Prostate gland (tissue), 2 donors: Measurements from ENCODE around the gene PPP3R1.

Source experiments
- CTCF ChIP-seq, 4 experiments: fragments of 200-600 bp in 2 of 4; fragments of 450-650 bp in 2 of 4; sonication (generic) in 2 of 4; IDR thresholded peaks; 1 replicate in 3 of 4; 2 replicates in 1 of 4; pipeline ENCODE4 v1.5.1; 2016 to 2019; ENCODE audit warnings: antibody characterized with exemption in 4 of 4, mild to moderate bottlenecking in 2 of 4, moderate library complexity in 2 of 4
- POLR2A ChIP-seq: fragments of 450-650 bp; IDR thresholded peaks from one replicate; pipeline ENCODE4 v1.6.1; 2016; ENCODE audit warnings: antibody characterized with exemption, mild to moderate bottlenecking
- POLR2AphosphoS5 ChIP-seq: sonication (generic); formaldehyde crosslinking; IDR thresholded peaks from one replicate; pipeline ENCODE4 v1.6.1; 2017; ENCODE audit warnings: antibody characterized with exemption

GRCh38 chr2:68294913-68295312, 42.6 kb upstream of the PPP3R1 start:
- no peak for TF ChIP-seq POLR2A
- TF ChIP-seq CTCF (IDR thresholded peaks at IDR 0.05): no peak
- TF ChIP-seq POLR2AphosphoS5: no peak
